Keratinocyte (primary cell): Measurements from ENCODE around the gene MALAT1. TPM values are rescaled to one million over a fixed set of nuclear protein-coding genes. Genes with fewer than 3 reads are reported as not detected.

Experiments used
- DNase-seq: peaks from one replicate; pipeline ENCODE4 v3.0.0-alpha.2; 2011; ENCODE audit warnings: low read depth, missing footprints, low spot score
- FAIRE-seq: peaks from 2 replicates; lab custom pipeline; 2011; peaks lifted over from hg19 to GRCh38; lab: Jason Lieb, UNC
- H2AFZ ChIP-seq: 2 replicates; pipeline ENCODE4 v1.6.0; 2012; ENCODE audit warnings: low read length, control low read depth, inconsistent platforms; ENCODE audit not compliant: control insufficient read depth
- H3K27ac ChIP-seq: 2 replicates; pipeline ENCODE4 v1.5.1; 2011; ENCODE audit warnings: low read length; ENCODE audit not compliant: control insufficient read depth, insufficient read depth
- H3K27me3 ChIP-seq: 3 replicates; pipeline ENCODE4 v1.6.0; 2011; ENCODE audit warnings: low read length; ENCODE audit not compliant: control insufficient read depth, insufficient read depth; ENCODE audit errors: extremely low read depth
- H3K36me3 ChIP-seq, 2 experiments: 2 replicates in 1 of 2; 3 replicates in 1 of 2; pipeline ENCODE4 v1.5.1; 2011; ENCODE audit warnings: low read length in 2 of 2, mild to moderate bottlenecking in 1 of 2; ENCODE audit not compliant: control insufficient read depth in 2 of 2, insufficient read depth in 2 of 2; ENCODE audit errors: extremely low read depth in 1 of 2
- H3K4me1 ChIP-seq: 3 replicates; pipeline ENCODE4 v1.5.1; 2011; ENCODE audit warnings: low read length; ENCODE audit not compliant: control insufficient read depth, insufficient read depth; ENCODE audit errors: extremely low read depth
- H3K4me2 ChIP-seq: 3 replicates; pipeline ENCODE4 v1.6.0; 2011; ENCODE audit warnings: low read depth, low read length; ENCODE audit not compliant: control insufficient read depth, insufficient read depth; ENCODE audit errors: extremely low read depth
- H3K4me3 ChIP-seq, 3 experiments: fragments of 200-600 bp in 1 of 3; sonication (generic) in 1 of 3; 2 replicates in 2 of 3; 3 replicates in 1 of 3; pipeline ENCODE4 v1.5.1; 2011 to 2016; ENCODE audit warnings: low read length in 3 of 3, mild to moderate bottlenecking in 3 of 3, control low read depth in 2 of 3, inconsistent platforms in 1 of 3, low read depth in 1 of 3, mixed read lengths in 1 of 3, mixed run types in 1 of 3, moderate library complexity in 1 of 3; ENCODE audit not compliant: control insufficient read depth in 2 of 3, insufficient read depth in 2 of 3; ENCODE audit errors: extremely low read depth in 1 of 3
- H3K79me2 ChIP-seq: 2 replicates; pipeline ENCODE4 v1.6.0; 2012; ENCODE audit warnings: low read length; ENCODE audit not compliant: control insufficient read depth, insufficient read depth
- H3K9ac ChIP-seq: 3 replicates; pipeline ENCODE4 v1.6.0; 2011; ENCODE audit warnings: low read length; ENCODE audit not compliant: control insufficient read depth, insufficient read depth; ENCODE audit errors: extremely low read depth
- H3K9me1 ChIP-seq: 3 replicates; pipeline ENCODE4 v1.6.0; 2011; ENCODE audit warnings: low read length; ENCODE audit not compliant: control insufficient read depth, insufficient read depth; ENCODE audit errors: extremely low read depth
- H3K9me3 ChIP-seq: 2 replicates; pipeline ENCODE4 v1.5.1; 2012; ENCODE audit warnings: low read depth, low read length; ENCODE audit not compliant: control insufficient read depth
- H4K20me1 ChIP-seq: 3 replicates; pipeline ENCODE4 v1.6.0; 2011; ENCODE audit warnings: low read length; ENCODE audit not compliant: control insufficient read depth, insufficient read depth; ENCODE audit errors: extremely low read depth
- EZH2 ChIP-seq: IDR thresholded peaks from one replicate; pipeline ENCODE4 v1.6.1; 2012; ENCODE audit warnings: inconsistent platforms, mild to moderate bottlenecking, low read length, moderate library complexity
- dilution Hi-C: fragments of 300-500 bp; cut with MboI; formaldehyde crosslinking; loops from one replicate; pipeline ENCODE4 v1.7.0; 2020; ENCODE audit warnings: low sequenced_read_pairs; ENCODE audit not compliant: extremely low pct_ligation_motif_present
- polyA plus RNA-seq, 5 experiments: library from polyadenylated mRNA; depleted of rRNA in 3 of 5; stranded (reverse) in 3 of 5; stranded (forward) in 1 of 5; unstranded in 1 of 5; fragments of >200 nt; gene quantifications; 1 replicate in 1 of 5; 2 replicates in 3 of 5; 3 replicates in 1 of 5; pipeline versions ENCODE4 v1.2.1 to v1.2.3, GENCODE V29; 2011 to 2012; ENCODE audit warnings: missing spikeins in 2 of 5, low read depth in 1 of 5, low replicate concordance in 1 of 5
- TF ChIP-seq, protein P1 (sequence below), 3 experiments: IDR thresholded peaks in 1 of 3; conservative IDR thresholded peaks in 1 of 3; optimal IDR thresholded peaks in 1 of 3; 2 replicates in 2 of 3; 3 replicates in 1 of 3; pipeline versions ENCODE3 to v1.5.1; 2011; ENCODE audit warnings: low read length in 3 of 3, mild to moderate bottlenecking in 3 of 3, moderate library complexity in 2 of 3, control low read depth in 1 of 3, inconsistent platforms in 1 of 3; ENCODE audit not compliant: insufficient read depth in 2 of 3; ENCODE audit errors: extremely low read depth in 1 of 3

MALAT1 gene
- polyA plus RNA-seq, 1 donor (not counting 4 experiments of a cell fraction or from before 2014, with no cell fraction given) = 1,768 TPM

DNA sequence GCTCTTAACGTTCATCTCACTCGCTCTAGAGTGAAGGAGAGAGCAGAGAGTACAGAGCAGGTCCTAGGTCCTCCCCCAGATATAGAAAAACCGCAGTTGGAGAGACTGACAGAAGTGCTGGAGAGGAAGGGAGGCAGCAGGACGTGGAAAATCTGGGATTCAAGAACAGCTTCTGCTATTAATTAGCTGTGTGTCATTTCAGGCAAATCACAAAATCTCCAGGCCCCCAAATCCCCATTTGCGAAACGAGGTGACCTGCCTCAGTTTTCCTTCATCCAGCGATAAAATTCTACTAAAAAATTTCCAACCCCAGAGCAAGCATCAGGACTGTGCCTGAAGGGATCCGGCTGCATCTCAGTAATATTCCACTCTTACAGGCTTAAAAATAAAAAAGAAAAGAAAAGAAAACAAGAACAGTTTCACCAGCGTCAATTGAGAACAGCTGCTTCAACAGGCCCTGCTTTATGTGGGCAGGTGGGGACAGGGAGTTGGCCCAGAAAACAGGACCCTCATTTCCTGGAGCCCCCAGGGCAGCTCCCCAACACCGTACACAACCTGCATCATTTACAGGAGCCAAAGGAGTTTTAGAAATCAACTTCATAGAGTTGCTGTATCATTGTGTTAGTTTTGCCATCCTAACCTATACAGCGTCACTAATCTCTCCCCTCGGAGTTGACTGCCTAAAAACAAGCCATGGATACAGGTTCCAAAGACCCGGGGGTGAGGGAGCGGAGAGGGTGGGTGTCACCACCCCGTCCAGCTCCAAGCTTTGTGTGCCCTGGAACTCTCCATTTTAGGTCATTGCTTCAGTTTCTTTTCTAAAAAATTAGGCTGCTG is 2.3 kb upstream of the MALAT1 start:
- no peak for FAIRE-seq
- dilution Hi-C loops = no loop called here
- Histone ChIP-seq H3K4me1 (peaks cover 59% of the 10 kb centered on the region), H3K9ac (peak overlapping the region; percentile 83), H3K4me2 (peak overlapping the region; percentile 95), H3K9me3 (no peaks in the 10 kb centered on the region), H3K36me3 (peaks cover 2 to 13% of the 10 kb centered on the region in 2 experiments), H3K4me3 (peak overlapping the region in 2 of 3 experiments; percentile 61 to 63), H3K27ac (peak overlapping the region; percentile 99), H4K20me1 (peaks cover 23% of the 10 kb centered on the region), H3K9me1 (no peaks in the 10 kb centered on the region), H3K79me2 (peaks cover 47% of the 10 kb centered on the region), H3K27me3 (no peaks in the 10 kb centered on the region), H2AFZ (peak overlapping the region; percentile 47)
- no peak for DNase-seq
- TF ChIP-seq, protein P1, sequence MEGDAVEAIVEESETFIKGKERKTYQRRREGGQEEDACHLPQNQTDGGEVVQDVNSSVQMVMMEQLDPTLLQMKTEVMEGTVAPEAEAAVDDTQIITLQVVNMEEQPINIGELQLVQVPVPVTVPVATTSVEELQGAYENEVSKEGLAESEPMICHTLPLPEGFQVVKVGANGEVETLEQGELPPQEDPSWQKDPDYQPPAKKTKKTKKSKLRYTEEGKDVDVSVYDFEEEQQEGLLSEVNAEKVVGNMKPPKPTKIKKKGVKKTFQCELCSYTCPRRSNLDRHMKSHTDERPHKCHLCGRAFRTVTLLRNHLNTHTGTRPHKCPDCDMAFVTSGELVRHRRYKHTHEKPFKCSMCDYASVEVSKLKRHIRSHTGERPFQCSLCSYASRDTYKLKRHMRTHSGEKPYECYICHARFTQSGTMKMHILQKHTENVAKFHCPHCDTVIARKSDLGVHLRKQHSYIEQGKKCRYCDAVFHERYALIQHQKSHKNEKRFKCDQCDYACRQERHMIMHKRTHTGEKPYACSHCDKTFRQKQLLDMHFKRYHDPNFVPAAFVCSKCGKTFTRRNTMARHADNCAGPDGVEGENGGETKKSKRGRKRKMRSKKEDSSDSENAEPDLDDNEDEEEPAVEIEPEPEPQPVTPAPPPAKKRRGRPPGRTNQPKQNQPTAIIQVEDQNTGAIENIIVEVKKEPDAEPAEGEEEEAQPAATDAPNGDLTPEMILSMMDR (optimal IDR thresholded peaks at IDR 0.05 in 1 of 3, IDR thresholded peaks at IDR 0.05 in 1 of 3, conservative IDR thresholded peaks at IDR 0.05 in 1 of 3; ENCODE audit: extremely low read depth in 1 of 3, insufficient read depth in 2 of 3, low read length in 3 of 3) = no peak
- TF ChIP-seq EZH2 = no peak

DNA sequence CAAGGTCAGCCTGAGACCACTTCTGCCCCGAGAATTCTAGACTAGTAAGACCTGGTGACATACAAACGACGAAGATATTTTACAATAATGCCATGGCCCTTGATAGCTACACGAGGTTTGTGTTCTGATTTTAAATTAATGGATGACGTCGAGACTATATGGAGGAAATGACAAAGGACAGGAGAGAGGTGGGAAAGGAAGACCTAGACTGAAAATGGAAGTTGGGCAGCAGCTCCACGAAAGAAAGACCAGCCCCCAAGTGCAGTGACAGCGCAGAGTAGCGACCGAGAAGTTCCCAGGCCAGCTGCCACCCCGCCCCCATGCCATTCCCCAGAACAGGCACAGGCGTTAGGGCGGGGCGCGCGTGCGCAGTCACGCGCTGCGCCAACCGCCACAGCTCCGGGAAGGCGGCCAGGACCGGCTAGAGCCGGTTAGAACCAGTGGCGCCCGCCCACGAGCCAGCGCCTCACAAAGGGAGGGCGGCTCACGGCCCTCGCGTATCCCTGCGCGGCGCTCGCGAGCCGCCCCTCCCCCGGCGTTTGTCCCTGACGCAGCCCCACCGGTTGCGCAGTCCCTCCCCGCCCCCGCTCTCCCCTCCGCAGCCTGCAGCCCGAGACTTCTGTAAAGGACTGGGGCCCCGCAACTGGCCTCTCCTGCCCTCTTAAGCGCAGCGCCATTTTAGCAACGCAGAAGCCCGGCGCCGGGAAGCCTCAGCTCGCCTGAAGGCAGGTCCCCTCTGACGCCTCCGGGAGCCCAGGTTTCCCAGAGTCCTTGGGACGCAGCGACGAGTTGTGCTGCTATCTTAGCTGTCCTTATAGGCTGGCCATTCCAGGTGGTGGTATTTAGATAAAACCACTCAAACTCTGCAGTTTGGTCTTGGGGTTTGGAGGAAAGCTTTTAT is 1.5 kb upstream of the MALAT1 start:
- H3K4me2 ChIP-seq = peak overlapping the region; percentile 100
- H3K36me3 ChIP-seq = peaks cover 4 to 20% of the 10 kb centered on the region in 2 experiments
- H4K20me1 ChIP-seq = peaks cover 29% of the 10 kb centered on the region
- no peaks in the 10 kb centered on the region for H3K9me1 ChIP-seq
- H3K4me3 ChIP-seq = peak overlapping the region; percentile 48 to 99 (median 94)
- dilution Hi-C loops = no loop called here
- H3K79me2 ChIP-seq = peaks cover 56% of the 10 kb centered on the region
- DNase-seq (no peak), FAIRE-seq (no peak)
- TF ChIP-seq, protein P1 (optimal IDR thresholded peaks at IDR 0.05 in 1 of 3, IDR thresholded peaks at IDR 0.05 in 1 of 3, conservative IDR thresholded peaks at IDR 0.05 in 1 of 3; ENCODE audit: extremely low read depth in 1 of 3, insufficient read depth in 2 of 3, low read length in 3 of 3) = peak in 1 of 3 experiments; percentile 0
- TF ChIP-seq EZH2 = no peak
- peaks cover 51% of the 10 kb centered on the region for H3K4me1 ChIP-seq
- H3K27me3 ChIP-seq = no peaks in the 10 kb centered on the region
- H2AFZ ChIP-seq = no peak overlapping the region
- H3K9ac ChIP-seq = peak overlapping the region; percentile 98
- H3K9me3 ChIP-seq = no peaks in the 10 kb centered on the region
- H3K27ac ChIP-seq = peak overlapping the region; percentile 100
